ENCODE data around the gene MAML2. TPM values are rescaled to one million over a fixed set of nuclear protein-coding genes. Genes with fewer than 3 reads are reported as not detected.

MAML2 gene
- total and polyA plus RNA-seq, 2 of the 13 experiments (the other 11 are each of a cell fraction or from before 2014, with no cell fraction given): 2.3 to 25.9 TPM

GRCh38 chr11:96207459-96208449, 135.2 kb downstream of the MAML2 start (continued):
- TF ChIP-seq HNF1A (IDR thresholded peaks at IDR 0.05; ENCODE audit: low read depth) (no peak), HNF1A (CRISPR knock-in tag; IDR thresholded peaks at IDR 0.05; ENCODE audit: borderline replicate concordance) (peak; percentile 62; the same call in 1 of the 2 replicates), CREM (IDR thresholded peaks at IDR 0.05) (0 out of 2 replicates have a peak, but pooled peaks have one; percentile 44), CREM (CRISPR knock-in tag; IDR thresholded peaks at IDR 0.05) (no peak), ARID2 (CRISPR knock-in tag; IDR thresholded peaks at IDR 0.05; ENCODE audit: borderline replicate concordance) (no peak), CEBPG (CRISPR knock-in tag; IDR thresholded peaks at IDR 0.05) (peak; percentile 48), SNAPC2 (CRISPR knock-in tag; IDR thresholded peaks at IDR 0.05) (no peak), CREB1 (IDR thresholded peaks at IDR 0.05) (no peak), CREB1 (CRISPR knock-in tag; IDR thresholded peaks at IDR 0.05) (peak; percentile 18; the same call in 1 of the 2 replicates), NKX3-1 (CRISPR knock-in tag; IDR thresholded peaks at IDR 0.05) (no peak), FOXP1 (IDR thresholded peaks at IDR 0.05) (no peak), FOXP1 (CRISPR knock-in tag; IDR thresholded peaks at IDR 0.05) (peak; percentile 73), FOXJ3 (CRISPR knock-in tag; IDR thresholded peaks at IDR 0.05; ENCODE audit: borderline replicate concordance) (0 out of 2 replicates have a peak, but pooled peaks have one; percentile 39), ARID5B (CRISPR knock-in tag; IDR thresholded peaks at IDR 0.05) (peak; percentile 82), PHB2 (IDR thresholded peaks at IDR 0.05; ENCODE audit: partially characterized antibody) (no peak), ZBTB43 (CRISPR knock-in tag; conservative IDR thresholded peaks at IDR 0.05) (peak; percentile 36; the same call in 1 of the 2 replicates), ZNF33B (CRISPR knock-in tag; IDR thresholded peaks at IDR 0.05) (no peak), ZNF317 (CRISPR knock-in tag; IDR thresholded peaks at IDR 0.05) (0 out of 2 replicates have a peak, but pooled peaks have one; percentile 46), PPARG (CRISPR knock-in tag; conservative IDR thresholded peaks at IDR 0.05) (peak; percentile 79), MYNN (CRISPR knock-in tag; IDR thresholded peaks at IDR 0.05; ENCODE audit: low read depth) (no peak), KLF16 (CRISPR knock-in tag; IDR thresholded peaks at IDR 0.05) (0 out of 4 replicates have a peak, but pooled peaks of 1 of the 2 experiments have one; percentile 20)
